AG10803 (cell line): ENCODE results near the gene HAVCR1.
"Not testable (repeated sequence)": the region's sequence is repeated elsewhere in the genome, so short reads cannot be mapped to it uniquely, and the experiment has no call there.

Experiments used
- DNase-seq: peaks from one replicate; pipeline ENCODE4 v3.0.0; 2010; ENCODE audit warnings: low read depth
- H3K4me3 ChIP-seq: 2 replicates; pipeline ENCODE4 v1.5.1; 2011; ENCODE audit warnings: mild to moderate bottlenecking, low read length, control low read depth
- TF ChIP-seq, protein P1 (sequence below): conservative IDR thresholded peaks from 2 replicates; pipeline ENCODE4 v1.5.1; 2011; ENCODE audit warnings: mild to moderate bottlenecking, low read length, control low read depth, inconsistent platforms

HAVCR1 gene

DNA sequence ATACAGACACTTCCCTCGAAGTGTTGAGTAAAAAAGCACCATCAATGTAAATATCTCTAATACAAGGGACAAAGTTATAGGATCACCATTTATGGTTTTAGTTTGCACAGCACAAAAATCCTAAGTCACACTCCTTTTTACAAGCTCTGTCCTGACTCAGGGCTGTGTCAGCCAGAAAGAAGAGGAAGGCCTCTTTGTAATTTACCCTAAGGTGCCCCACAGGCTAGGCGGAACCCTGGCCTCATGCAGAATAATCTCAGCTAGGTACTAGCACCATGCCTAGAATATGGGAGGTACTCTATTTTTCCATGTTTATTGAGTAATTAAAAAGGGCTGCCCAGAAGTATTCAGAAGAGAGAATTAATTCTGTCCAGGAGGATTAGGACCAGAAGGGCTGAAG lies 36.9 kb downstream of the HAVCR1 start:
- H3K4me3 ChIP-seq, result no peak overlapping the region
- no peak for DNase-seq
- TF ChIP-seq, protein P1, sequence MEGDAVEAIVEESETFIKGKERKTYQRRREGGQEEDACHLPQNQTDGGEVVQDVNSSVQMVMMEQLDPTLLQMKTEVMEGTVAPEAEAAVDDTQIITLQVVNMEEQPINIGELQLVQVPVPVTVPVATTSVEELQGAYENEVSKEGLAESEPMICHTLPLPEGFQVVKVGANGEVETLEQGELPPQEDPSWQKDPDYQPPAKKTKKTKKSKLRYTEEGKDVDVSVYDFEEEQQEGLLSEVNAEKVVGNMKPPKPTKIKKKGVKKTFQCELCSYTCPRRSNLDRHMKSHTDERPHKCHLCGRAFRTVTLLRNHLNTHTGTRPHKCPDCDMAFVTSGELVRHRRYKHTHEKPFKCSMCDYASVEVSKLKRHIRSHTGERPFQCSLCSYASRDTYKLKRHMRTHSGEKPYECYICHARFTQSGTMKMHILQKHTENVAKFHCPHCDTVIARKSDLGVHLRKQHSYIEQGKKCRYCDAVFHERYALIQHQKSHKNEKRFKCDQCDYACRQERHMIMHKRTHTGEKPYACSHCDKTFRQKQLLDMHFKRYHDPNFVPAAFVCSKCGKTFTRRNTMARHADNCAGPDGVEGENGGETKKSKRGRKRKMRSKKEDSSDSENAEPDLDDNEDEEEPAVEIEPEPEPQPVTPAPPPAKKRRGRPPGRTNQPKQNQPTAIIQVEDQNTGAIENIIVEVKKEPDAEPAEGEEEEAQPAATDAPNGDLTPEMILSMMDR, result no peak

DNA sequence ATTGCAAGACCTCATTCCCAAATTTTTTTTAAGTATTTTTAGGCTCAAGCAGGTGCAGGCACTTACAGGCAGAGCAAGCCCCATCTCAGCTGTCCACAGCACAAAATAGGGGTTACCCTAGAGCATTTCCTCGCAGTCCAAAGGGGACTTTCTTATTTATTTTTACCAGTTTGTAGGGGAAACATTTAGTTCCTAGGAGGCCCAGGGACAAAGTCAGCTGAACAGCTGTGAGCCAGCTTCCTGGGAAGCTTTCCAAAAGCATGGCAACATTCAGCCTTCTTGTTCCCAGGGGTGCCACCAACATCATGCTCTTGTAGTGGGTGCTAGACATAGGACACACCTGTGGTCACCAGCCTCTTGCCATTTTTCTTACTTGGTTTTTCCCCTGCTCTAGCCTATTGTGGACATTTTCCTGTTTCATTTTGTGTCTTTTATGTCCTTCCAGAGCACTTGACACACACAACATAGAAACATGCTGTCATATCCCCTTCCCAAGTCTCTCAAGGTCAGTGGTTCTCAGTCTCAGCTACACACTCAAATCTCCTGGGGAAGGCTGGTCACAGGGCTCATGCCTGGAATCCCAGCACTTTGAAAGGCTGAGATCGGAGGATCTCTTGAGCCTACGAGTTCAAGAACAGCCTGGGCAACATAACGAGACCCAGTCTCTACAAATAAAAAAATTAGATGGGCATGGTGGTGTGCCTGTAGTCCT lies 38.2 kb downstream of the HAVCR1 start:
- no peak overlapping the region for H3K4me3 ChIP-seq
- DNase-seq, result no peak
- TF ChIP-seq, protein P1, result no peak

DNA sequence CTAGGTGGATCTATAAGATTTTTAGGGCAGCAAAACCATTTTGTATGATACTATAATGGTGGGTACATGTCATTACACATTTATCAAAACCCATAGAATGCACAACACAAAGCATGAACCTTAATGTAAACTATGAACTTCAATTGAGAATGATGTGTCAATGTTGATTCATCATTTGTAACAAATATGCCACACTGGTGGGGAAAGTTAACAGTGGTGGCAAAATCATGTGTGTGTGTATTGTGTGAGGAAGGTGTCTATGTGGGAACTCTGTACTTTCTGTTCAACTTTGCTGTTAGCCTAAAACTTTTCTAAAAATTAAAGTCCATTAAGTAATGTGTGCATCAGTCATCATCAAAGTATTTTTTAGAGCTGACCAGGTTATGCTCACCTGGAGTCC lies 38.9 kb downstream of the HAVCR1 start:
- no peak for DNase-seq
- no peak overlapping the region for H3K4me3 ChIP-seq
- TF ChIP-seq, protein P1, result no peak

DNA sequence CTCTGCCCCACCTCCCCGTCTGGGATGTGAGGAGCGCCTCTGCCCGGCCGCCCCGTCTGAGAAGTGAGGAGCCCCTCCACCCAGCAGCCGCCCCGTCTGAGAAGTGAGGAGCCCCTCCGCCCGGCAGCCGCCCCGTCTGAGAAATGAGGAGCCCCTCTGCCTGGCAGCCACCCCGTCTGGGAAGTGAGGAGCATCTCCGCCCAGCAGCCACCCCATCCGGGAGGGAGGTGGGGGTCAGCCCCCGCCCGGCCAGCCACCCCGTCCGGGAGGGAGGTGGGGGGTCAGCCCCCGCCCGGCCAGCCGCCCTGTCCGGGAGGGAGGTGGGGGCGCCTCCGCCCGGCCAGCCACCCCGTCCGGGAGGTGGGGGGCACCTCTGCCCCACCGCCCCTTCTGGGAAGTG lies 44.8 kb downstream of the HAVCR1 start:
- not testable (repeated sequence) for H3K4me3 ChIP-seq, DNase-seq

DNA sequence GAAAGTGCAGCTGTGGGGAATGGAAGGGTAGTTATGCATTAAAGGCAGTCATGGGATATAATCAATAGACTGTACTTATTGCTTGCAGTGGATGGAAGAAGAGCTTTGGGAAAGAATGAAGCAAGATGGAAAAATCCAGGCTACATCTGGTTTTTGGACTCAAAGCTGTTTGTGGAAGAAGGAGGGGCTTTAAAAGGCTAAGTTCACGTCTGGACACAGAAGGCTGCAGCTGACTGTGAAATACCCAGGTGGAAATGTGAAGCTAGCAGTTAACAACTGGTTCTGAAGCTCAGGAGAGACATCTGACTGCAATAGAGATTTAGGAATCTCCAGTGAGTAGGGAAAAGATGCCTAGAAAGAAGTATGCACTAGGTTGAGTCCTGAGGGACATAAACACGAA lies 52.7 kb downstream of the HAVCR1 start:
- H3K4me3 ChIP-seq, result no peak overlapping the region
- no peak for DNase-seq

DNA sequence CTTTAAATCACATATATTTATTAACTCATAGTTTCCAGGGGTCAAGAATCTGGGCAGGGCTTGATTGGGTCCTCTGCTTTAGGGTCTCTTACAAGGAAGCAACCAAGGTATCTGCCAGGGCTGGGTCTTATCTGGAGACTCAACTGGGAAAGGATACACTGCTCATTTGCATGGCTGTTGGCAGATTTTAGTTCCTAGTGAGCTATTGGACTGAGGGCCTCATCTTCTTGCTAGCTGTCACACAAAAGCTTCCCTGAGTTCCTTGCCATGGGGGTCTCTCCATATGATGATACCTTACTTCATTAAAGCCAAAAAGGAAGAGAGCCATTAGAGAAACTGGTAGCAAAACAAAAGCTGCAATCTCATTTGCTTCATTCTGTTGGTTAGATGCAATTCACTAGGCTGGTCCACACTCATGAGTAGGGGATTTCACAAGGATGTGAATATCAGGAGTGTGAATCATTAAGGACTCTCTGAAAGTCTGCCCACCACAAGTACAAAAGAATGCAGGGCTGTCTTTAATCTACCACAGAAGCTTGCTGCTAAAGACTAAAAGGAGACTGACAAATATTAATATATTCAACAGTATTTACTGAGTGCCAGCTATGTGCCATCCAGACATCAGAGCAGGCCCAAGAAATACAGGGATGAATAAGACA lies 53.9 kb downstream of the HAVCR1 start:
- H3K4me3 ChIP-seq, result no peak overlapping the region
- peak; percentile 72 for DNase-seq
- TF ChIP-seq, protein P1, result no peak

More for the DNA sequence above, 52.7 kb downstream of the HAVCR1 start:
- TF ChIP-seq, protein P1, result no peak

DNA sequence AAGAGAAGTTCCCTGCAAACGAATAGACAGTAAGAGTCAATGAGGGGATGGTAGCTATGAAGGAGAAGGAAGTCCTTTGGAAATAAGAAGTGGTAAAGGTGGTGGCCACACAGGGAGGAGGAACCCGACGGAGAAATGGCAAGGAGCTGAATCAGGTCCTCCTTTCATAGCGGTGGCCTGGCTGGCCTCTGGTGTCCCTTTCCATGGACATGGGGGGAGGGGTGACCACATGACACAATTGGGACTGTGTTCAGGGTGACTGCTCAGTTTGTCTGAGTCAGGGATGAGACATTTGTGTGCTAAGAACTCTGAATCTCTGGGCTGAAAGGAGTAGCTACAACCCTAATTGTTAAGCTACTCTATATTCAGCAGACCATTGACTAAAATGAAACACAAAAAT lies 67.2 kb downstream of the HAVCR1 start:
- DNase-seq, result no peak
- TF ChIP-seq, protein P1, result no peak
- no peak overlapping the region for H3K4me3 ChIP-seq
